Measurements from ENCODE around the gene KIF23.

KIF23 gene

DNA sequence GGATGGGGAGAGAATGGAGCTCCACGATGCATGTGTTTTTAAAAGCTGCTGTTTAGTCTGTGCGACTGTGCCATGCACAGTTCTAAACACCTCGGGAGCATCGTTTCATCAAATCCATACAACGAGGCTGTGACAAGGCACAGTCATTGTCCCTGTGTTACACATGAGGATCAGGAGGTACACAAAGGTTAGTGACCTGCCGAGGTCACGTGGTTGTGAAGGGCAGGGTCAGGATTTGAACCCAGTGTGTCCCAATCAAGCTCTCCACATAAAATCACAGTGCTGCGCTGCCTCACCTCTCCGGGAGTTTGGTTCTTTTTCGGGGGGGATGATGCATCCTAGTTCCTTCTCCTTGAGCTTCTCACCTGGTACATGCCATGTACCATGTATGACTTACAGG, 18.7 kb upstream of the KIF23 start:
- DNase-seq = no peak

DNA sequence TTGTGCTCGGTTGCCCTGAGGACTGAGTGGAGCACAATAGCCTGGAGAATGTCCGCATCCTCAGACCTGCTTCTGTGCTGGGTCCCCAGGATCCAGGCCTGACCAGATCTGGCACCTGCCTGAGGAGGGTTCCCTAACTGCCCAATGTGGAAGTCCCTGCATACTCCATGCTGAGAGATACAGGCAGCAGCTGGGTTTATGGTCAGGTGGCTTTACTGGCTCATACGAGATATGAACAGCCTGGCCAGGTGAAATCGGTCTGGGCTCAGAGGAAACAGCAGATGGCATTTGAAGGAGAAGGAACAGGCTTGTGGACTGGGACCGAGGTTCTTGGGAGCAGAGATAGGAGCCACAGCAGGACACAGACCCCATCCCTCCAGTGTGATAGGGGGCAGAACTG, 18.2 kb upstream of the KIF23 start:
- DNase-seq = no peak

GRCh38 chr15:69398491-69398891, 15.7 kb upstream of the KIF23 start:
- DNase-seq = no peak

GRCh38 chr15:69400850-69401249, 13.3 kb upstream of the KIF23 start:
- no peak for DNase-seq

- DNase-seq = no peak
Observed at GRCh38 chr15:69402816-69403215, 11.3 kb upstream of the KIF23 start.

- DNase-seq = no peak
Observed at GRCh38 chr15:69403594-69403993, 10.6 kb upstream of the KIF23 start.

- DNase-seq = no peak
Observed at GRCh38 chr15:69405110-69405509, 9.0 kb upstream of the KIF23 start.

DNA sequence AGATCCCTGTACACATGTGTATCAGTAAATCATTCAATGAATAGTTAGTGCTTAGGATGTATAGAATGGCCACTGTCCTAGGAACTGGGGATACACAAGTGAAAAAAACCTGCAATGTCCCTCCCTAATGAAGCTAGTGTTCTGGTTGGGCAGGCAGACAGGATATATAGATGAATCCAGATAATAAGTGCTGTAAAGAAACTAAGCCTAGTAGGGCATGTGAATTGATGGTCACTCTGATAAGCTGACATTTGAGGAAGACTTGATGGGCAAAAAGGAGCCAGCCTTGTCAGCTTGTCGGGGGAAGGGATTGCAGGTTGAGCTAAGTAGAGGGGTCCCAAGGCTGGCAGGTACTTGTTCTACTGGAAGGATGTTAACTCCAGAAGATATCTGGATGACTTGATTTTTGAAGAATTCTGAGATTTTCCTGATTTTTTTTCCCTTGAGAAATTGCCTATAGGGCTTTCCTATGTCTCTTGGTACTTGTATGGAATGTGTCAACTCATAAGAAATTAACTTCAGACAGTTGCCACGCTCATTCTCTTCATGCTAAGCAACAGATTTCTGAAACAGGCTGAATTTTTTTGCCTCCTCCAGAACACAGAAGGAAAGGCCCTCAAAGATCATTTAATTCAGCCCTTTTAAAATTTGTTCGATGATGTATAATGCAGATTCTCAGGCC, 6.3 kb upstream of the KIF23 start:
- no peak for DNase-seq

DNA sequence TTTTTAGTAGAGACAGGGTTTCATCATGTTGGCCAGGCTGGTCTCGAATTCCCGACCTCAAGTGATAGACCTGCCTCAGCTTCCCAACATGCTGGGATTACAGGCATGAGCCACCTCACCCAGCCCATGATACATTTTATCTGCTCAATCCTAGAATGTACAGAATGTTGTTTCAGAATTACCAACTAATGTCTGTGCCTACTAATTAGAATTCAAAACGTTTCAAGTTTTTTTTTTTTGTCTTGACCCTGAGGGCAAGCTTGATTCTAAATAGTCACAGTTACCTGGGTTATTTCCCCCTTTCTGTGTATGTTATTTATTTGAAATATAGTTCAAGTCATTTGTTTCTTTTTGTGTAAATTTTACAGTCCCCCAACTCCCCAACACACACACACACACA, 5.3 kb upstream of the KIF23 start:
- no peak for DNase-seq

DNA sequence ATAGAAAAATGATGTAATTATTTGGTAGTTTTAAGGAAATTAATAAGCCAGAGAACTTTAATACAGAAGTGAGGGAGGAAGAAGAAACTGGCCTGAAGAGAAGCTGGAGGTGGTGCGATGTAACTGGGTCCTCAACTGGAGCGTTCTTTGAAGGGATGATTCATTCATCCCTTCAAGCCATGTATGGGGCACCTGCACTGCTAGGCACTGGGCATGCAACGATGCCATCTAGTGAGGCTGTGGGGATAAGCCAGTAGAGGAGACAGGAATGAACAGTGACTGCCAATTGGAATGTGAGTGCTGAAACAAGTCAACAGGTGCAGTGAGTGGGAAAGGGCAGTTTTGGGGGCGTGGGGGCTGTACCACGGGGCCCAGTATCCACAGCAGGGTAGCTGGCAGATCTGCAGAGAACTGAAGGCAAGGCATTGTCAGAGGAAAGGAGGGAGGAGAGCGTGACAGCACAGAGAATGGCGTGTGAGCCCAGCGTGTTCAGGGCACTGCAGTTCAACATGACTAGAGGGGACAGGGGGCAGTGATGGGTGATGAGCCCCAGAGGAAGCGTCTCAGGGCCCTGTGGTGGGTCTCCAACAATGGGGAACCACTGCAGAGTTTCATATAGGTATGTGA, 3.8 kb upstream of the KIF23 start:
- peak; percentile 63 for DNase-seq

DNA sequence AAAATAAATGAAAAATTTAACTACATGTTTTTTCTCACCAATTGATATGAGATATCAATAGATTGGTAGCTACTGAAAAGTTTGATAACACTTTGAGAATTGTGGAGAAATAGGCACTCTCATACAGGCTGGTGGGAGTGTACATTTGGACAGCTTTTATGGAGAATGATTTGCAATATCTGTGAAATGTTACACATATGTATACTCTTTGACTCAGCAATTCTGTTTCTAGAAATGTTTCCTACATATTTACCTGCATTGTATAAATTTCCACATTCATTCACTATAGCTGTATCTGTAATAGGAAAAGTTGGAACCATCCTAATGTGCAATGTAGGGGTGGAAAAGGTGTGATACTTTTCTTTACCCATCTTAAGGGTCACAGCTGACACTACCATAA, 1.9 kb upstream of the KIF23 start:
- no peak for DNase-seq

DNA sequence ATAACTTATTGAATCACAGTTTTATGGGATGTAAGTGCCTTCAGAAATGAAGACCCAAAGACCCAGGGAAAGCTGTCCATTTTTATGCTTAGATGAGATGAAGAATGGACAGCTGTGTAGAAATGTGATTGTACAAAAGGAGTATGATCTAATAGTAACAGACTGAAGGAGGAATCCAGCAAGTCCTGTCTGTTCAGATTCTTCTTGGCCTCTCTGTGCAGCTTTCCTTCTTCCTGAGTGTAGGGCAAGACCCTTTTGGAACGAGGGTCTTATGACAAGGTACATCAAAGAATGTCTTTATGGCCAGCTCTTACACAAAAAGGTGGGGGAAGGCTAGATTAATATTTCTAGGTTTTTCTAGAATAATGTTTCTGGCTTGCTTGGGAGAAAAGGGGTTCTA, 1.4 kb upstream of the KIF23 start:
- DNase-seq = no peak

- DNase-seq = peak; percentile 35
Observed at GRCh38 chr15:69414701-69415167, 585 bp downstream of the KIF23 start.

DNA sequence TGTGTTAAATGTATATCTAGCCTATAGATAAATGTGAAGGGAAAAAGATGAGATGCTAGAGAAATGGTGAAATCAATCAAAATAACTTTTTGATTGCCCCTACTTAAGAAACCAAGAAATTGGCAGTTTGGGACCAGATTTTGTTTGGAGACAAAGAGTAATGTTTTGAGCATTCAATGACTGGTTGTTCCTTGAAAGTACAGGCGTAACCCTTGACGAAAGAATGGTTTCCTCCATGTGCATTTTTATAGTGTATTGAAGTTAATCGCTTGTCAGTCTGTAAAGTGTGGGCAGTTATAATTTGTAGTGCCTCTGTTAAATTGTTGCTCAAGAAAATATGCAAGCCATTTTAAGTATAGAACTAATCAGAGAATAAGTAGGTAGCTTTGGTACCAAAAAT, 1.2 kb downstream of the KIF23 start:
- no peak for DNase-seq

- DNase-seq = no peak
Observed at GRCh38 chr15:69417581-69417980, 3.4 kb downstream of the KIF23 start.

- no peak for DNase-seq
Observed at GRCh38 chr15:69421498-69421897, 7.3 kb downstream of the KIF23 start.

GRCh38 chr15:69422336-69422895, 8.3 kb downstream of the KIF23 start:
- no peak for DNase-seq

GRCh38 chr15:69424001-69424400, 9.9 kb downstream of the KIF23 start:
- no peak for DNase-seq

DNA sequence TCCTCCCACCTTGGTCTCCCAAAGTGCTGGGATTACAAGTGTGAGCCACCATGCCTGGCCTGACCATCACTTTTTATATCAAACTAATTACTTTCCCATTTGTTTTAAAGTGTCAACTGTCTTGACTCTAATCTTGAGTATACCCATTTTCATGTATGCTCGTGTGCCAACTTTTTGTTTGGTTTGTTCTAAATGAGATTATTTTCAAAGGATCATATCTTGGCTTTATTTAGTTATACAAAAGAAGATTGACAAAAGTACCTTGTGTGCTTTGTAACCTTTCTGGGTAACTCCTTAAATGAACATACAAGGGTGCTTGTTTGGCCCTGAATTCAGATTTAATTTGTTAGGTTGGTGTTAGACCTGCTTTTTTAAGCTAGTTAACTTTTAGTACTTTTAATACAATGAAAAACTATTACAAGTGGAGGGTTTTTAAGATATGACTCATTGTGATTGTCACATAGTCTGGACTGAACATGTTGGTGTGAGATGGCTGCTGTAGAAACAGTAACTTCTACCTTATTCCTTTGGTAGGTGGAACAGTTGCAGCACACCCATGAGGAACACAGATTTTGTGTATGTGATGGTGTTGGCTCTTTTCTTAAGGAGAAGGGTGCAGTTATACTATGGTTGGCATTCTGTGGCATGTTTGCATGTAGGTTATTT, 10.7 kb downstream of the KIF23 start:
- no peak for DNase-seq

- no peak for DNase-seq
Observed at GRCh38 chr15:69433831-69434230, 19.7 kb downstream of the KIF23 start.

GRCh38 chr15:69434238-69434637, 20.1 kb downstream of the KIF23 start:
- DNase-seq = no peak

DNA sequence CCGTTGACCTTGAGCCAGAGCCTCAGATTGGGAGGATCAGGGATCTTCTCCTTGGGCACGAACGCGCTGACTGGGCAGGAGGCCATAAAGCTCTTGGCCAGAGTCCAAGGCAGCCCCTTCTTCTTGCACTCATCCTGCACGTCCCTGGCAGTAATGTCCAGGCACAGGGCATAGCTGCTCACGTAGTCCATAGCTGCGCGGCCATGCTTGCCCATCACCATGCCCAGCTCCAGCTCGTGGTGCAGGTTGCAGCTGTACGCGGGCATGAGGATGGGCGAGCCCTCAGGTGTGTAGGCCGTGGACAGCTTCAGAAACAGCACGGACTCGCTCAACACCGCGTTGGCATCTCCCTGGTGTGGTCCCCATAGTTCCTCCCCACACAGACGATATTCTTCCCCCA, 20.5 kb downstream of the KIF23 start:
- no peak for DNase-seq

DNA sequence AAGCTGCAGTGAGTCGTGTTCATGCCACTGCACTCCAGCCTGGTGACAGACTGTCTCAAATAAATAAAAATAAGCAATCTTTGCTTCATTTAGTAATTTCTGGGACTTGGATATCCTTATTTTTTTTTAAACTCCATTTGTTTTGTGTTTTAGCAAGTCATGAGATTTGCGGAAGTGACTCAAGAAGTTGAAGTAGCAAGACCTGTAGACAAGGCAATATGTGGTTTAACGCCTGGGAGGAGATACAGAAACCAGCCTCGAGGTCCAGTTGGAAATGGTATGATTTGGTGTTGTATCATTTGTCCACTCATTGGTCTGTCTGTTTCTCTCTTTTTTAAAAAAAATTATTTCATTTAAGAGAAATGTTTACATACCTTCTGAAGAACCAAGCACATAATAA, 21.8 kb downstream of the KIF23 start:
- DNase-seq = no peak

DNA sequence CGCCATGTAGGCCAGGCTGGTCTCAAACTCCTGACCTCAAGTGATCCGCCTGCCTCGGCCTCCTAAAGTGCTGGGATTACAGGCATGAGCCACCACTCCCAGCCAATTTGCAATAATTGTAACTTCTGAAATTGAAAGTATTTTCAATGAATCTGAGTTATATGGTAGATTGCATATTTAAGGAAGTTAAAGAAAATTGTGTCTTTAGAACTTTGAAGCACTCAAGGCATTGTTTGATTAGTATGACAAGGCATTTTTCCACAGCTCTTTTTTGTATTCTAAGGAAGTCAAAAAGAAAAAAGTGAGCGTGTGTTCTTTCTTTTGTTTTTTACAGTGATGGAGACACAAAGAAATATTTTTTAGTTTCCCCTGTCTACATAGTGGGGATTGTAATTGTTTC, 22.8 kb downstream of the KIF23 start:
- DNase-seq = no peak

Measured in activated CD4-positive, alpha-beta T cell treated with anti-CD3 and anti-CD28 coated beads, Interleukin-10, Interleukin-2, amounts not matched to agents 100 ng/mL and 50 ng/mL, durations not matched to agents 16 hours and 8 hours (primary cell).